LNCaP clone FGC (cell line): ENCODE results near the gene CHD3.
A peak's percentile ranks its signal among the peaks of the same experiment; 100 is the strongest.

Source experiments
- DNase-seq: peaks from one replicate; pipeline ENCODE4 v3.0.0-alpha.2; 2011; ENCODE audit warnings: low read depth
- H3K4me3 ChIP-seq: 2 replicates; pipeline ENCODE4 v1.5.1; 2011; ENCODE audit warnings: mild to moderate bottlenecking, low read depth, low read length, control low read depth
- TF ChIP-seq, protein P1 (sequence below): IDR thresholded peaks from 2 replicates; pipeline ENCODE4 v1.5.1; 2012; ENCODE audit warnings: mild to moderate bottlenecking; ENCODE audit not compliant: control insufficient read depth, insufficient read depth; ENCODE audit errors: extremely low read depth

The CHD3 gene

DNA sequence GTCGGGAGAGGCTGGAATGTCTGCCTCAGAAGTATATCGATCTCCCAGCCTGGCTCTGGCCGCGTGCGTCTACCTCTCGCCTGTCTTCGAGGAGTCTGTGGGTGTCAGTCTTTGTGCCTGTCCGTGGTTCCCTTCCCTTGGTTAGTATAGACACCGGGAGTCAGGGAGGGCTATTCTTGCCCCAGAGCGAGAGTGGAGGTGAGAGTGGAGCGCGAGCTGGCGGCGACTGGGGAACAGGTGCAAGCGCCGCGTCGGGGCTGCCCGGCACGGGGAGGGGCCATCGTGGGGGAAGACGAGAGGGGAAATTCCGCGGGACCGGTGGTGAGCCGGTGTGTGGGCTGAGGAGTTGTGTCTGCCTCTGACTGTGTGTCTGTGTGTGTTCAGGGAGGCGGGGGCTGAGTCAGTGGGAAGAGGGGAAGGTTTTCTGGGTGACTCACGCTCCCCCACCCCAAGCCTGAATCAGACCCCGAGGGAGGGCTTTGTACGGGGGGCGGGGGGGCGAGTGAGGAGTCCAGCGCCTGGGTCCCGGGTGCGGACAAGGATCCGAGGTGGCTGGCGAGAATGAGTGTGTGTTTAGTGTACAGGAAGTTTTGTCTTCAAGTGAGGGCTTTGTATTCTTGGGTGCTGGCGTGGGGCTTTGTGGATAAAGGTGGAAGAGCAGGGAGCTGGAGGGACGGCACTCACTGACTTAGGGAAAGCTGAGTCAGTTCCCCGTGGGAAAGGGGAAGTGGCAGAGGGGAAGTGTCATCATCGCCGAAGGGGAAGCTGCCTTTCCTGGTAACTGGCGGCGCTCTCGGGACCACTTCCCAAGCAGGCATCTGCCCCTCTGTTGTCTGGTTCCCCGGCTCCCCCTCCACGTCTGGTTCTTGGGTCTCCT is 46.0 kb upstream of the CHD3 start:
- H3K4me3 ChIP-seq = peak overlapping the region; percentile 88
- TF ChIP-seq, protein P1, sequence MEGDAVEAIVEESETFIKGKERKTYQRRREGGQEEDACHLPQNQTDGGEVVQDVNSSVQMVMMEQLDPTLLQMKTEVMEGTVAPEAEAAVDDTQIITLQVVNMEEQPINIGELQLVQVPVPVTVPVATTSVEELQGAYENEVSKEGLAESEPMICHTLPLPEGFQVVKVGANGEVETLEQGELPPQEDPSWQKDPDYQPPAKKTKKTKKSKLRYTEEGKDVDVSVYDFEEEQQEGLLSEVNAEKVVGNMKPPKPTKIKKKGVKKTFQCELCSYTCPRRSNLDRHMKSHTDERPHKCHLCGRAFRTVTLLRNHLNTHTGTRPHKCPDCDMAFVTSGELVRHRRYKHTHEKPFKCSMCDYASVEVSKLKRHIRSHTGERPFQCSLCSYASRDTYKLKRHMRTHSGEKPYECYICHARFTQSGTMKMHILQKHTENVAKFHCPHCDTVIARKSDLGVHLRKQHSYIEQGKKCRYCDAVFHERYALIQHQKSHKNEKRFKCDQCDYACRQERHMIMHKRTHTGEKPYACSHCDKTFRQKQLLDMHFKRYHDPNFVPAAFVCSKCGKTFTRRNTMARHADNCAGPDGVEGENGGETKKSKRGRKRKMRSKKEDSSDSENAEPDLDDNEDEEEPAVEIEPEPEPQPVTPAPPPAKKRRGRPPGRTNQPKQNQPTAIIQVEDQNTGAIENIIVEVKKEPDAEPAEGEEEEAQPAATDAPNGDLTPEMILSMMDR = no peak
- DNase-seq = no peak

DNA sequence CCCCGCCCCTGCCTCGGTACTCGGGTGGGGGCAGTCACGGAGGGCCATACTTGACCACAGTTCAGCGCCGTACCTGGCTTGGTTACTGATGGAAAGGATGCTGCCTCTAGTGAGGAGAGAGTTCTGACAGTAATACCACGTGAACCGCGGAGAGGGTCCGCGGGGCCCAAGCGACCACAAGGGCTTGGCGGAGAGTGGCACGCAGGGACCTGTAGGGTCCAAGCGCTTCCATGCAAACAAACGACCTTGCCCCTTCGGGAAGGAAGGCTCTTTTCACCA is 45.4 kb upstream of the CHD3 start:
- H3K4me3 ChIP-seq = peak overlapping the region; percentile 88
- DNase-seq = no peak
- TF ChIP-seq, protein P1 = no peak

DNA sequence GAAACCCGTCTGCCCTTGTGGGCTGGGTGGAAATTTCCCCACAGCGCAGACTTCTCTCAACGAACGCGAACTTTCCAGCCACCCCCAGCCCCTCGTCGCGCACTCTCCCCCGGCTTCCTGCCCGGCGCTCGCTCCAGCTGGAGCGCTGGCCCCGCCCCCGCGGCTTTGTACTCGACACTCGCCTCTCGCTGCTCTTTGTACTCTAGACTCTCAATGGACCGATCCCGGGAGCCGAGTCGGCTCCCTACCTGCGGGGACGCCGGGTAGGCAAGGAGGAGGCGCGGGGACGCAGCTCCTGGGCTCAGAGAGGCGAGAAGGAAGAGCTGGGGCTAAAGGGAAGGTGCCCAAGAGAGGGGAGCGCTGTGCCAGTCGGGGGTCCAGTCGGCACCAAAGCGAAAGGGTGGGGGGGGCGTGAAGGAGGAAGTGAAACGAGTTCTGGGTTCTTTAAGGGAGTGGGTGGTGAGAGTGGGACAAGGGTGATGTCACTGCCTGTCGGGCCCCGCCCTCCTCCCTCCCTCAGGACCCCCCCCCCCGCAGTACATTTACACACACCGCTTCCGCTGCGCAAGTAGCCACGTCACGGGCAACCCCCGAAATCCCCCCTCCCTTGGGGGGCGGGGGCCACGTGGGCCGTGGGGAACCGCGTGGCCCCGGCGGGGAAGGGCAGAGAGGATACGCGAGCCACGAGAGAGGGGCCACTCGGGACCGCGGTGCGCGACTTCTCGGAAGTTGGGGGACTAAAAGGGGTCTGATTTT is 44.9 kb upstream of the CHD3 start:
- TF ChIP-seq, protein P1 = no peak
- no peak for DNase-seq

DNA sequence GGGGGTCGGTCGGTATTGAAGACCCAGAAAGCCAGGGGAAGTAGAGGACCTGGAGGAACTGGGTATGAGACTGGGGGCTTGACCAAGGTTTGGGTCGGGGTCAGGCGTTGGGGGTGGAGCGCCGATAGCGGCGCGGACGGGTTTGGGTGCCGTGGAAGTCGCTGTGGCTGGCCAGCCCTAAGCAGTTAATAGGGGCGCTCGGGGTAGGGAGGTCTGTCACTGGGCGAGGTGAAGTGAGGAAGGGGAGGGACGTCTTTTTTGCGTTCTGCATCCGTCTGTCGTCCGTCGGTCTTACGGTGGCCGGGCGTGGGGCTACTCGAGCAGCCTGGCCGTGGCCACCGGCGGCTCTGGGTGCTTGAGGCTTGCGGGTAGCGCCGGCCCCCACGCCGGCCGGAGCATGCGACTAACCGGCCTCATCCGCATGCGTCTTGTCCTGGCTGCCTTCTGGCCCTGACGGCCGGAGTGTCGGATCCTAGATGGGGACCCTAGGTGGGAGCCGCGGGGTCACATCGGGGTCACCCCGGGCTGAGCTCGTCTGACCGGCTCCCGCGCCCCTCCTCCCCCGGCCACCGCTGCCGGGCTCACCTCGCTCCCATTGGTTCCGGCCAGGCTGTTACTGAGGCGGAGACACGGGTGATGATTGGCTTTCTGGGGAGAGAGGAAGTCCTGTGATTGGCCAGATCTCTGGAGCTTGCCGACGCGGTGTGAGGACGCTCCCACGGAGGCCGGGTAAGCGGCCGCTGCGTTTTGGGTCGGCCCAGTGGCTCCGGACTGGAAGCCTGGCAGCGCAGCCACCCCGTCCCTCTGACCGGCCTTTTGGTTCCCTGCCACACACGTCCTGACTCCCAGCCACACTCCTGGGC is 44.1 kb upstream of the CHD3 start:
- H3K4me3 ChIP-seq = peak overlapping the region; percentile 88
- TF ChIP-seq, protein P1 = no peak
- peak; percentile 95 for DNase-seq

More for the DNA sequence above, 44.9 kb upstream of the CHD3 start:
- peak overlapping the region; percentile 88 for H3K4me3 ChIP-seq

DNA sequence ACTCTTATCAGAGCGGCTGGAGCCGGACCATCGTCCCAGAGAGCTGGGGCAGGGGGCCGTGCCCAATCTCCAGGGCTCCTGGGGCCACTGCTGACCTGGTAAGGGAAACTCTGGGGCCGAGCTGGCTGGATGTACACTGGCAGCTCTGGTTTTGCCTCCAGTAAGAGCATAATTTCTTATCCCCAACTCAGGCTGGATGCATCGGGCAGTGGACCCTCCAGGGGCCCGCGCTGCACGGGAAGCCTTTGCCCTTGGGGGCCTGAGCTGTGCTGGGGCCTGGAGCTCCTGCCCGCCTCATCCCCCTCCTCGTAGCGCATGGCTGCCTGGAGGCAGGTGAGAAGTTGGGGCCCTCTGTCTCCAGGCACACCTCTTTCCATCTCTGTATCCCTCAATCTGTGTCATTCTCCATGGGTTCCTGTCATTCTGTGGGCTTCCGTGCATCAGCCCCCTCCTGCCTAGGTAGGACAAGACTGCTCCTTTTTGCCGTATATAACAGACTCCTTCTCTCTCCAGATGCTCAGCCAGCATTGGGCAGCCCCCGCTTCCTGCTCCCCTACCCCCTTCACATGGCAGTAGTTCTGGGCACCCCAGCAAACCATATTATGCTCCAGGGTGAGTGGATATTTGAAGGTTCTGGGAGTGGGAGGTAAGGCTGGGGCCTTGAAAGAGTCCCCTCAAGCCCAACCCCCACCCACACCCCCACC is 43.1 kb upstream of the CHD3 start:
- TF ChIP-seq, protein P1 = no peak
- peak overlapping the region; percentile 88 for H3K4me3 ChIP-seq
- no peak for DNase-seq

DNA sequence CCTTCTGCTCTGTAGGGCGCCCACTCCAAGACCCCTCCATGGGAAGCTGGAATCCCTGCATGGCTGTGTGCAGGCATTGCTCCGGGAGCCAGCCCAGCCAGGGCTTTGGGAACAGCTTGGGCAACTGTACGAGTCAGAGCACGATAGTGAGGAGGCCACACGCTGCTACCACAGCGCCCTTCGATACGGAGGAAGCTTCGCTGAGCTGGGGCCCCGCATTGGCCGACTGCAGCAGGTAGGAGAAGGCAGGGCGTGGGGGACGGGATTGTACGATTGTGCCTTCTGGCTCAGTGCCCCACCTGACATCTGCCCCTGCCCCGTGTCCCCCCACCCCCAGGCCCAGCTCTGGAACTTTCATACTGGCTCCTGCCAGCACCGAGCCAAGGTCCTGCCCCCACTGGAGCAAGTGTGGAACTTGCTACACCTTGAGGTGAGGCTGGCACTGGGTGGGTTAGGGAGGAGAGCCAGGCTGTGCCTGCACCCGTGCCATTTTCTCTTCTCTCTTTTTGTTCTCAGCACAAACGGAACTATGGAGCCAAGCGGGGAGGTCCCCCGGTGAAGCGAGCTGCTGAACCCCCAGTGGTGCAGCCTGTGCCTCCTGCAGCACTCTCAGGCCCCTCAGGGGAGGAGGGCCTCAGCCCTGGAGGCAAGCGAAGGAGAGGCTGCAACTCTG is 42.4 kb upstream of the CHD3 start:
- no peak for DNase-seq
- TF ChIP-seq, protein P1 = no peak

More for the DNA sequence above, 42.4 kb upstream of the CHD3 start:
- H3K4me3 ChIP-seq = no peak overlapping the region
